GM21367 (cell line): ENCODE data around the gene PRMT7.

Source experiments
- ATAC-seq: cut with Tn5 transposase; IDR thresholded peaks from one replicate; pipeline ENCODE4 v1.9.1; 2021; ENCODE audit not compliant: unreplicated experiment

Gene PRMT7

DNA sequence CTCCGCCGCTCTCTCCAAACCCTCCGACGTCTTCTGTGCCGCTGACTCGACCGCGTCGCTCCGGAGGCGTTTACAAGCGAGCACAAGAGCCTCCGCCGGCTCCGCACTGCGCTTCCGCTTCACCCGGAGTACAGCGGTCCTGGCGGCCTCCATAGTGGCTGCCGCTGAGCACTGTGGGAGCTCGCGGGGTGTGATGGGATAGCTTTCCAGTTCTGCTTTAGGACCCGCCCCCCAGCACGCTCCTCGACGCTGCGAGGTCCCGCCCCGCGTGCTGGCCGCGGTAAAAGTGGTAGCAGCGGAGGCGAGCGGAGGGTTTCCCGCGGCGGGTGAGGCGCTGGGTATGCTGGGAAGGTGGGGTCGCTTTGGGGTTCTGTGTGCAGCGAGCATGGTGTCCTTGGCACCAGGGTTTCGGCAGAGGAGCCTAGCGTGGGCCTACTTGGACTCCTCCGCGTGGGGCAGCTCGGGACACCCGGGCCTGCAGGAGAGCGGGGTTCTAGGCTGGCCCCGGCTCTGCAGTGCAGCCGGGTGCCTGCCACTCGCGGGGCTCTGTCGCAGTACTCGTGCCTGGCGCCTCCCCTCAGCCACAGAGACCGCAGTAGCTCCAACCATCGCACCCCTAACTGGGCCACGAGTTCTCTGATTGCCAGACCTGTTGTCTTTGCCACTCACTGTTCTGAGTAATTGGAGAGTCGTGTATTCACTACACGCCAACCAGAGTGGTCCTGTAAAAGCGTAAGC is at the start of gene PRMT7, which contains the start of gene SLC7A6OS:
TSS of gene PRMT7 (plus strand) at position 246 of the 738 bp plus-strand sequence. CDS start 4,961 bp downstream, outside the sequence.
TSS of gene SLC7A6OS (minus strand) at position 173 of the 738 bp plus-strand sequence. CDS start at position 153, 20 bp downstream.
- peak; percentile 90 for ATAC-seq

DNA sequence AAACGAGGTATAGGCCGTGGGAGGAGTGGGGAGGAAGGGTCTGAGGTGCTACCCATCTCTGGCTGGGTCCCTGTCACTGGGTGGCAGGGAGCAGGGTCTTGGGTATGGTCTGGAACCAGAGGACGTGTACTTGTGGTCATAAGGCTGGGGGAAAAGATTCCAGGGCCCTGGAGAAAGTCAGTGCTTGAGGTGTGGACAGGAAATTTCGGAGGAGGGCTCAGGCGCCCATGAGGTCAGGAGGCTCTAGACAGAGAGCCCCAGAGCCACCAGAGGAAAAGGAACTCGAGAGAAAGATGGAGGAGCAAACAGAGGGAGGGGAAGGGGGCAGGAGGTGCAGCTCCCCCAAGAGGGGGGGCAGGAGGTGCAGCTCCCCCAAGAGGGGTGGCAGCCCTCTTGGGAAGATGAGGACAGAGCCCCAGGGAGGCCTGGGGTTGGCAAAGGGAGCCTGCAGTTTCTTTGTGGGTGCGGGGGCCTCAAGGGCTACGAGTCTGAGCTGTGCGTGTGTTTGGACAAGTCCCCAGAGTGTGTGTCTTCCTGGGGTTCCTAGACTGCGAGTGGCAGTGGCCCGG is 47.2 kb upstream of the PRMT7 start:
- ATAC-seq = peak; percentile 8

- peak; percentile 44 for ATAC-seq
Observed at GRCh38 chr16:68264128-68265077, 46.4 kb upstream of the PRMT7 start, which contains the start of gene SLC7A6. Gene SLC7A6 (plus strand): TSS chr16:68264526. CDS start chr16:68274727, 10,201 bp downstream.

DNA sequence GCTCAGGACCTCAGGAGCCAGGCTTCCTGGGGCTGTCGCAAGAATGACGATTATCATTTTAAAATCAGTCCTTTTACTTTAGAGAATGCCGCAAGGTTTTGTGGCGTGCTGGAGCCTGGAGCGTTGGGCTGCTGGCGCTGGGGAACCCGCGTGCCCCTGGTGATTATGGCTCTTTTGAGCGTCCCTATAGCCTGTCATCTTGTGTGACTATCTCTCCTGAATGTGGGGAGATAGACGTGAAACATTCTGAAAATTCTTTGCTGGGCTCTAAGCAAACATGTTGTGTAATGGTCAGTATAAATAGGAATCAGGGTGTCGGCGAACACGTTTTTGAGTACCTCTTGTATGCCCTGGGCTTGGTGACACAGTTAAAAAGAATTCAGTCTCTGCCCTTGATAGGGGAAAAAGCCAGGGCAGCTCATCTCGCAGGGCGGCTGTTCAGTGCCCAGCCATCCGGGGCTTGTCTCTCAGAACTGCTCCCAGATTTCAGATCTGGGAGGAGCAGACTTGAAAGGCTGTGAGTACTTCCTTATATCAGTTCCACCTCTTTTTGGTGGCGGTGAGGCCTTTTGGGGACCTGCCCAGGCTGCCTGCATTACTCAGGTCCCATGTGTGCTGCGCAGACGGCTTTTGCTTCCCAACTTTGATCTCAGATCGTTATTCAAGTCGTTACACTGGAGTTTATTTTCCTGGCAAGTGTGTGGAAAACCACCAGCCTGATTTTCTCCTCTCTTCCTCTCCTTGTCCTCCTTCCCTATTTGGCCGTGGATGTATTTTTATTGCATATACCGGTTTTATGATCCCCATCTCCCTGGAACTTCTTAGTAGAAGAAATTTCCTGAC is 45.5 kb upstream of the PRMT7 start:
- ATAC-seq = no peak

GRCh38 chr16:68267612-68268405 is 43.0 kb upstream of the PRMT7 start:
- ATAC-seq = no peak

GRCh38 chr16:68269793-68270192 is 41.0 kb upstream of the PRMT7 start:
- ATAC-seq = no peak

GRCh38 chr16:68270353-68270752 is 40.5 kb upstream of the PRMT7 start:
- ATAC-seq = no peak

DNA sequence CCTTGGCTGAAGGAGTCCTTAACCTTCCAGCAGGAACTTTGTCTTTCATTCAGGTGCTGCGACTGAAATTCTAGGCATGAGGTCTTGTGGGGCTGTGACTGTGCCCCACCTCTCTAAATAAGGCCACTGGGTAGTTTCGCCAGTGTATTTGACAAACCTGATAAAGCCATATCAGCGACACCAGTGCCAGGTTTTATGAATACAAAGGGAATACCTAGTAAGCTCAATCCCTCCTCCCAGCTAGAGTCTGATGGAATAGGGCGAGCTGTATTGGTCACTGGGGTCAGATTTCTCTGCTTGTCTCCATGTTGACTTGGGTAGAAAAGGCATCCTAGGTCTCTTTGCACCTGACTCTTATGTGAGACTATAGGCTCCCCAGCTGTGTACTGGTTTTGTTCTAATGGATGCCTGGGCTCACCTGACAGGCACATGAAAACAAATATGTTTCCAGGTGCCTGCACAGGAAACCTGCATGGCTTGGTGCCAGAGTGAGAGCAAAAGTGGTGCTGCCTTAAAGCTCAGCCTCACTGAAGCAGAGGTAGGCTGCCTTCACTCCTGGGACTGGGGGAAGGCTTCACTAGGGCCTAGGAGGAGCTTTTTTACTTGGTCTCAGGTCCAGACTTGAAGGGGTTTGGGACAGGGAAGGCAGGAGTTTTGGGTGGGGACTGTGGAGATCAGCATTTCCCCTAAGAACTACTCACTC is 38.2 kb upstream of the PRMT7 start:
- no peak for ATAC-seq

- no peak for ATAC-seq
Observed at GRCh38 chr16:68273459-68273858, 37.4 kb upstream of the PRMT7 start.

- no peak for ATAC-seq
Observed at GRCh38 chr16:68273896-68274295, 36.9 kb upstream of the PRMT7 start.

DNA sequence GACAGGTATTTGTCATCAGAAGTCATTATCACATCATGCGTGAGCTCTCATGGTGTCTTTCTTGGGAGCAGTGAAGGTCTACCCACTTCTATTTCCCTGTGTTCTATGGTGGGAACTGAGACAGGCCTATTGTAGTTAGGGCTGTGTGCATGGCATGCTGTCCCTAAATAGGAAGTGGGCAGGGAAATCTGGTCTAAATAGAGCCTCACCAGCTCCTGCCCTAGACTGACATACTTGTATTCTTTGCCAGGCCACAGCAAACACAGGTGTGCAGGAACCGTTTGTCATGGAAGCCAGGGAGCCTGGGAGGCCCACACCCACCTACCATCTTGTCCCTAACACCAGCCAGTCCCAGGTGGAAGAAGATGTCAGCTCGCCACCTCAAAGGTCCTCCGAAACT is 36.4 kb upstream of the PRMT7 start:
- ATAC-seq = no peak

GRCh38 chr16:68275611-68276191 is 35.1 kb upstream of the PRMT7 start:
- ATAC-seq = no peak

DNA sequence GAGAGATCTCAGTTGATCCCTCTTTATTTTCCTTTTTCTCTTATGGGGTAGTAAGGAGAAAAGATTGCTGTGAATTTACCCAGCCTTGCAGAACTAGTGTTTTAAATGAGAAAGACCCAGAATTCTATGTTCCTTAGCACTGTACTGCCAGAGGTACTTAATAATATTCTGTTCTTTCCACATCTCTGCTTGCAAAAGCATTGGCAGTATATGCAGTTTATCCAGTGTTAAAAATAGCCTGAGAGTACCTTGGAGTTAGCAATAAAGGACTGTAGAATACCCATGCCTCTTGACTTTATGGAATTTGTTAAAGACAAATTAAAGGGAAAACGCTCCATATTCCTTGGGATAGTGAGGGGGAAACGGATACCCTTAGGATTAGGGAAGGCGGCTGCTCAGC is 34.6 kb upstream of the PRMT7 start:
- no peak for ATAC-seq

GRCh38 chr16:68279726-68280558 is 30.9 kb upstream of the PRMT7 start:
- ATAC-seq = no peak

DNA sequence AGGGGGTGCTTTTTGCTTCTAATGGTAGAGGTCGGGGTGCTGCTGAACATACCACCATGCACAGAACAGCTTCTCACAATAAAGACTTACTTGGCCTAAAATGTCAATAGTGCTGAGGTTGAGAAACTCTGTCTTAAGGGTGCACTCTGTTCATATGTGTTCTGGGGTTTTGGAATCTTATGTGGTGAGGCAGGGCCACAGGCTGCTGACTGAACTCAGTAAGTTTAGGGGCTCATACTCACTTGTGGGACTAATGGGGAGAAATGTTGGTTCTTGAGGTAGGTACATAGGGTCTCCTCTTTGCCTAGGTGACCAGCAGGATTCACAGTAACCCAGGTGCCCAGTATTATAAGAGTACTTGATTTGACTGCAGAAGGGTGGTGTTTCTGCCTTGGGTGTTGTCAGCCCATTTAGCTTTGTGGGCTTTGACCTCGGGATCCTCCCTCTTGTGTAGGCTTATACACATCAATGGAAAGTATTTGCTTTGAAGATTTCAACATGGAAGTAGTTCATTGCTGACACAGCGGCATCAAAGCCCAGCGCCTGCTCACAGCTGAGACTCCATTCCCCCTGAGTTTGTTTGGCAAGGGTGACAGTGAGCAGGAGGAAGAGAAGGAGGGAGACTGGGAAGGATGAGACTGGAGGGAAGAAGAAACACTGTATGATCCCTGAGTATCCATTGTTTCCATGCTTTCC is 29.3 kb upstream of the PRMT7 start:
- ATAC-seq = no peak

GRCh38 chr16:68282064-68282452 is 28.8 kb upstream of the PRMT7 start:
- ATAC-seq = no peak

DNA sequence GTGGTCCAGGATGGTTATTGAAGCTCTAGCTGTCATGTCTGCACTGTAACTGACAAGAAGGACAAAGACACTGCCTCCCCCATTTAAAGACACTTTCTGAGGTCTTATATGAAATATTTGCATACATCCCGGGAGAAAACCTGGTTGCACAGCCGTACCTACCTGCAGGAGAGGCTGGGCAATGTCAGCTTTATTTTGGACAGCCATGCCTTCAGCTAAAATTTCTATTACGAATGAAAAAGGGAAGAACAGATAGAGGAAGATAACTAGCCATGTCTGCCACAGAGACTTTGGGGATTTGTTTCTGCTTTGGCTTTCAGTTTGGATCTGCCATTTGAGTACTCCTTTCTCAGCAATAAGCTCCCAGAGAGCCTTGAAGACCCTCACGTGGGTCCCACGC is 27.5 kb upstream of the PRMT7 start:
- no peak for ATAC-seq
